SK-N-SH (cell line): ENCODE results near the gene CLDN5.

Source experiments
- MXI1 ChIP-seq: IDR thresholded peaks from 2 replicates; pipeline ENCODE4 v1.6.1; 2012; ENCODE audit warnings: mild to moderate bottlenecking, low read depth, low read length, improper control_type of control experiment
- POLR2AphosphoS5 ChIP-seq: IDR thresholded peaks from 2 replicates; pipeline ENCODE4 v1.6.1; 2012; ENCODE audit warnings: low read depth, low read length
- RAD21 ChIP-seq: IDR thresholded peaks from 2 replicates; pipeline ENCODE4 v1.6.1; 2012; ENCODE audit warnings: mild to moderate bottlenecking, low read length
- RFX5 ChIP-seq: IDR thresholded peaks from 2 replicates; pipeline ENCODE4 v1.6.1; 2012; ENCODE audit warnings: mild to moderate bottlenecking, improper control_type of control experiment, low read length
- SMC3 ChIP-seq: IDR thresholded peaks from 2 replicates; pipeline ENCODE4 v1.6.1; 2012; ENCODE audit warnings: low read depth, low read length, improper control_type of control experiment
- TF ChIP-seq, protein P1 (sequence below): fragments of 200-600 bp; sonication (generic); IDR thresholded peaks from 2 replicates; pipeline ENCODE4 v1.6.1; 2017; ENCODE audit warnings: antibody characterized with exemption, mild to moderate bottlenecking, moderate library complexity
- TF ChIP-seq, protein P2 (sequence below): IDR thresholded peaks from 2 replicates; pipeline ENCODE4 v1.4.0; 2012; ENCODE audit warnings: low read depth, borderline replicate concordance

DNA sequence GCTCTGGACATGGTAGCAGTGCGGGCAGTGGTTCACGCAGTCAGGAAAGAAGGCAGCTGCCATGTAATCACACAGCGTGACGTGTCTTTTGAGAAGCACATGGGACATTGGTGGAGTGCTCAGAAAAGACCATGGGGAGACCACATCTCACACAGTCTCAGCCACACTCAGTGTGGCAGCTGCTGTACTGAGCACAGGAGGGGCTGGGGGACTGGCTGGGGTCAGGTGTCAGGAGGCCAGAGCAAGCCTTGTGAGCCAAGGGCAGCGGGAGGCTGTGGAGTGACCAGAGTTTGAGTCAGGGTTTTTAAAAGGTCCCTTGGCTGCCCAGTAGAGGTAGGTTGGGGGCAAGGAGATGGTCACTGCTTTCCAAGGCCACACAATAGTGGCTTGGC is 18.5 kb downstream of the CLDN5 start:
- TF ChIP-seq RFX5 (no peak), SMC3 (no peak), POLR2AphosphoS5 (no peak), MXI1 (no peak), RAD21 (no peak)
- TF ChIP-seq, protein P1, sequence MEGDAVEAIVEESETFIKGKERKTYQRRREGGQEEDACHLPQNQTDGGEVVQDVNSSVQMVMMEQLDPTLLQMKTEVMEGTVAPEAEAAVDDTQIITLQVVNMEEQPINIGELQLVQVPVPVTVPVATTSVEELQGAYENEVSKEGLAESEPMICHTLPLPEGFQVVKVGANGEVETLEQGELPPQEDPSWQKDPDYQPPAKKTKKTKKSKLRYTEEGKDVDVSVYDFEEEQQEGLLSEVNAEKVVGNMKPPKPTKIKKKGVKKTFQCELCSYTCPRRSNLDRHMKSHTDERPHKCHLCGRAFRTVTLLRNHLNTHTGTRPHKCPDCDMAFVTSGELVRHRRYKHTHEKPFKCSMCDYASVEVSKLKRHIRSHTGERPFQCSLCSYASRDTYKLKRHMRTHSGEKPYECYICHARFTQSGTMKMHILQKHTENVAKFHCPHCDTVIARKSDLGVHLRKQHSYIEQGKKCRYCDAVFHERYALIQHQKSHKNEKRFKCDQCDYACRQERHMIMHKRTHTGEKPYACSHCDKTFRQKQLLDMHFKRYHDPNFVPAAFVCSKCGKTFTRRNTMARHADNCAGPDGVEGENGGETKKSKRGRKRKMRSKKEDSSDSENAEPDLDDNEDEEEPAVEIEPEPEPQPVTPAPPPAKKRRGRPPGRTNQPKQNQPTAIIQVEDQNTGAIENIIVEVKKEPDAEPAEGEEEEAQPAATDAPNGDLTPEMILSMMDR, result no peak
- TF ChIP-seq, protein P2, sequence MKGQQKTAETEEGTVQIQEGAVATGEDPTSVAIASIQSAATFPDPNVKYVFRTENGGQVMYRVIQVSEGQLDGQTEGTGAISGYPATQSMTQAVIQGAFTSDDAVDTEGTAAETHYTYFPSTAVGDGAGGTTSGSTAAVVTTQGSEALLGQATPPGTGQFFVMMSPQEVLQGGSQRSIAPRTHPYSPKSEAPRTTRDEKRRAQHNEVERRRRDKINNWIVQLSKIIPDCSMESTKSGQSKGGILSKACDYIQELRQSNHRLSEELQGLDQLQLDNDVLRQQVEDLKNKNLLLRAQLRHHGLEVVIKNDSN, result no peak
